Skeletal muscle cell (primary cell): ENCODE data around the gene TAF13.
"Not testable (repeated sequence)": the region's sequence is repeated elsewhere in the genome, so short reads cannot be mapped to it uniquely, and the experiment has no call there.

Experiments used
- DNase-seq: peaks from one replicate; pipeline ENCODE4 v3.0.0-alpha.2; 2010; ENCODE audit warnings: low read depth
- H3K4me3 ChIP-seq: 2 replicates; pipeline ENCODE4 v1.5.1; 2011; ENCODE audit warnings: low read depth, mild to moderate bottlenecking, control low read depth, low read length, moderate library complexity

The TAF13 gene

GRCh38 chr1:109056064-109056463, 19.7 kb downstream of the TAF13 start:
- no peak overlapping the region for H3K4me3 ChIP-seq
- no peak for DNase-seq

GRCh38 chr1:109052145-109052544, 23.7 kb downstream of the TAF13 start:
- DNase-seq, result not testable (repeated sequence)

GRCh38 chr1:109050228-109050995, 25.4 kb downstream of the TAF13 start:
- DNase-seq, result no peak
- no peak overlapping the region for H3K4me3 ChIP-seq

More at GRCh38 chr1:109052145-109052544, 23.7 kb downstream of the TAF13 start:
- H3K4me3 ChIP-seq, result not testable (repeated sequence)

- DNase-seq, result no peak
These were observed 27.5 kb downstream of the TAF13 start for GRCh38 chr1:109048335-109048734.

GRCh38 chr1:109047339-109047738, 28.5 kb downstream of the TAF13 start:
- H3K4me3 ChIP-seq, result no peak overlapping the region
- no peak for DNase-seq

More at GRCh38 chr1:109048335-109048734, 27.5 kb downstream of the TAF13 start:
- no peak overlapping the region for H3K4me3 ChIP-seq

- no peak for DNase-seq
These were observed 29.1 kb downstream of the TAF13 start for GRCh38 chr1:109046671-109047070.

GRCh38 chr1:109045595-109045994, 30.2 kb downstream of the TAF13 start:
- DNase-seq, result no peak
- no peak overlapping the region for H3K4me3 ChIP-seq

More at GRCh38 chr1:109046671-109047070, 29.1 kb downstream of the TAF13 start:
- no peak overlapping the region for H3K4me3 ChIP-seq

- peak; percentile 89 for DNase-seq
- H3K4me3 ChIP-seq, result peak within 1 kb of the TSS; percentile 95
These were observed 34.0 kb downstream of the TAF13 start, which contains the start of gene WDR47 for GRCh38 chr1:109041621-109042468. Gene WDR47, minus strand, starts transcription at chr1:109042102. Its CDS starts 18,590 bp downstream, at chr1:109023512.

- no peak for DNase-seq
- peak overlapping the region; percentile 95 for H3K4me3 ChIP-seq
These were observed 34.7 kb downstream of the TAF13 start for GRCh38 chr1:109040989-109041620.

- DNase-seq, result no peak
- peak overlapping the region; percentile 95 for H3K4me3 ChIP-seq
These were observed 35.2 kb downstream of the TAF13 start for GRCh38 chr1:109040627-109040988.

GRCh38 chr1:109034382-109034781, 41.4 kb downstream of the TAF13 start:
- no peak overlapping the region for H3K4me3 ChIP-seq
- DNase-seq, result no peak

GRCh38 chr1:109029493-109029892, 46.3 kb downstream of the TAF13 start:
- DNase-seq, result not testable (repeated sequence)

GRCh38 chr1:109027841-109028240, 48.0 kb downstream of the TAF13 start:
- no peak for DNase-seq
- no peak overlapping the region for H3K4me3 ChIP-seq

More at GRCh38 chr1:109029493-109029892, 46.3 kb downstream of the TAF13 start:
- not testable (repeated sequence) for H3K4me3 ChIP-seq

GRCh38 chr1:109025694-109026093, 50.1 kb downstream of the TAF13 start:
- no peak overlapping the region for H3K4me3 ChIP-seq
- no peak for DNase-seq

- DNase-seq, result no peak
- no peak overlapping the region for H3K4me3 ChIP-seq
These were observed 51.2 kb downstream of the TAF13 start for GRCh38 chr1:109024646-109025045.

- no peak overlapping the region for H3K4me3 ChIP-seq
- no peak for DNase-seq
These were observed 55.0 kb downstream of the TAF13 start for GRCh38 chr1:109020693-109021257.

- not testable (repeated sequence) for DNase-seq, H3K4me3 ChIP-seq
These were observed 58.1 kb downstream of the TAF13 start for GRCh38 chr1:109017719-109018118.

- DNase-seq, result no peak
These were observed 58.7 kb downstream of the TAF13 start for GRCh38 chr1:109017134-109017533.

More at GRCh38 chr1:109017134-109017533, 58.7 kb downstream of the TAF13 start:
- H3K4me3 ChIP-seq, result no peak overlapping the region
